A549 (cell line): Measurements from ENCODE around the gene SSU72. TPM values are rescaled to one million over a fixed set of nuclear protein-coding genes. Genes with fewer than 3 reads are reported as not detected.
"Not testable (repeated sequence)": the region's sequence is repeated elsewhere in the genome, so short reads cannot be mapped to it uniquely, and the experiment has no call there.

Source experiments
- ATAC-seq, 2 experiments: fragments of 200-7000 bp in 1 of 2; fragments of >200 bp in 1 of 2; cut with Nextera tagmentation in 1 of 2; cut with Tn5 transposase in 1 of 2; 3 replicates each; pipeline versions ENCODE4 v1.8.0 to v1.9.1; 2018 to 2020; ENCODE audit warnings: mild to moderate bottlenecking in 1 of 2, moderate library complexity in 1 of 2
- CTCF ChIA-PET: fragments of 300-600 bp; sonication (Branson Sonifier 250); formaldehyde crosslinking; extraction: SDS; loops from one replicate; lab custom pipeline; 2021; ENCODE audit warnings: antibody characterized with exemption, inconsistent platforms; lab: Yijun Ruan, JAX
- POLR2A ChIA-PET: fragments of 350-600 bp; formaldehyde crosslinking; extraction: SDS; loops from one replicate; lab custom pipeline; 2021; ENCODE audit warnings: antibody characterized with exemption, inconsistent platforms; lab: Yijun Ruan, JAX
- DNase-seq, 2 experiments: peaks; one replicate each; pipeline versions ENCODE4 v3.0.0 to v3.0.0-alpha.2; 2011 to 2016; ENCODE audit warnings: low read depth in 1 of 2, low spot score in 1 of 2
- FAIRE-seq: peaks from 2 replicates; lab custom pipeline; 2011; peaks lifted over from hg19 to GRCh38; lab: Jason Lieb, UNC
- H3K27ac ChIP-seq, 2 experiments: fragments of >200 bp; sonication (Bioruptor Twin); formaldehyde crosslinking; 3 replicates each; pipeline ENCODE4 v1.5.1; 2016 to 2017
- H3K4me1 ChIP-seq: fragments of >200 bp; sonication (Bioruptor Twin); formaldehyde crosslinking; 3 replicates; pipeline ENCODE4 v1.6.1; 2016
- H3K4me2 ChIP-seq: fragments of >200 bp; sonication (Bioruptor Twin); formaldehyde crosslinking; 3 replicates; pipeline ENCODE4 v1.6.1; 2016
- H3K4me3 ChIP-seq: fragments of >200 bp; sonication (Bioruptor Twin); formaldehyde crosslinking; 3 replicates; pipeline ENCODE4 v1.5.1; 2016
- H3K9me3 ChIP-seq: fragments of >200 bp; sonication (Bioruptor Twin); formaldehyde crosslinking; 3 replicates; pipeline ENCODE4 v1.6.1; 2016
- CTCF ChIP-seq: fragments of >200 bp; sonication (Bioruptor Twin); formaldehyde crosslinking; IDR thresholded peaks from 3 replicates; pipeline ENCODE4 v1.5.1; 2016
- JUN ChIP-seq, 2 experiments: fragments of >200 bp; sonication (Bioruptor Twin); formaldehyde crosslinking; IDR thresholded peaks; 2 replicates in 1 of 2; 3 replicates in 1 of 2; pipeline ENCODE4 v1.6.1; 2016 to 2017
- NPAS2 ChIP-seq: fragments of 250-450 bp; sonication (Bioruptor Pico); IDR thresholded peaks from 2 replicates; pipeline ENCODE4 v1.8.0; 2022; ENCODE audit warnings: mild to moderate bottlenecking, moderate library complexity, borderline replicate concordance
- RAD21 ChIP-seq, 2 experiments: fragments of >200 bp in 1 of 2; sonication (Bioruptor Twin) in 1 of 2; formaldehyde crosslinking in 1 of 2; IDR thresholded peaks in 1 of 2; conservative IDR thresholded peaks in 1 of 2; 2 replicates in 1 of 2; 3 replicates in 1 of 2; pipeline ENCODE4 v1.6.1; 2012 to 2018; ENCODE audit warnings: inconsistent platforms in 1 of 2
- USF2 ChIP-seq: fragments of 450-650 bp; IDR thresholded peaks from 2 replicates; pipeline ENCODE4 v1.6.1; 2014; ENCODE audit warnings: antibody characterized with exemption
- WGBS: methylation state at CpG from one replicate; pipeline ENCODE4 v1.1.6; 2017; ENCODE audit errors: missing lambda C conversion rate; 5-methylcytosine and 5-hydroxymethylcytosine counted together
- polyA plus RNA-seq, 4 experiments: library from polyadenylated mRNA; depleted of rRNA in 3 of 4; stranded (reverse); fragments of >200 nt; fragmentation: RNase III in 1 of 4; extraction: RNeasy Plus Mini Kit Qiagen cat#74134 plus additional on column Dnase treatment in 1 of 4; gene quantifications; 2 replicates in 3 of 4; 3 replicates in 1 of 4; pipeline ENCODE4 v1.2.3, GENCODE V29; 2011 to 2017
- TF ChIP-seq, protein P1 (sequence below): IDR thresholded peaks from 2 replicates; pipeline ENCODE4 v1.6.1; 2012

SSU72 gene
- polyA plus RNA-seq, 2 of the 4 experiments (the other 2 are of a cell fraction) = 75.3 to 101 TPM

GRCh38 chr1:1505366-1505798, 69.3 kb downstream of the SSU72 start:
- ATAC-seq = peak; percentile 78 to 82
- peak overlapping the region; percentile 26; the same call in 1 of the 3 replicates for H3K4me3 ChIP-seq
- 0 out of 5 replicates have a peak, but pooled peaks of 1 of the 2 experiments have one; percentile 23 for TF ChIP-seq JUN (IDR thresholded peaks at IDR 0.05)
- TF ChIP-seq, protein P1, sequence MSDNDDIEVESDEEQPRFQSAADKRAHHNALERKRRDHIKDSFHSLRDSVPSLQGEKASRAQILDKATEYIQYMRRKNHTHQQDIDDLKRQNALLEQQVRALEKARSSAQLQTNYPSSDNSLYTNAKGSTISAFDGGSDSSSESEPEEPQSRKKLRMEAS = 0 out of 2 replicates have a peak, but pooled peaks have one; percentile 10
- 0 out of 5 replicates have a peak, but pooled peaks of 1 of the 2 experiments have one; percentile 24 for TF ChIP-seq RAD21 (conservative IDR thresholded peaks at IDR 0.05 in 1 of 2, IDR thresholded peaks at IDR 0.05 in 1 of 2)
- TF ChIP-seq, all 56 proteins: peak for 3; not testable (repeated sequence) for 53
- DNase-seq, H3K4me1 ChIP-seq, FAIRE-seq, H3K9me3 ChIP-seq: not testable (repeated sequence)
- Histone ChIP-seq H3K4me2 (peak overlapping the region; percentile 74), H3K27ac (peak overlapping the region; percentile 38 to 61)
- POLR2A ChIA-PET = interaction anchor here (1.2 to 1.6 kb wide), 2 partner anchors 106 to 130 kb away, joined by 4 to 5 read pairs; partner anchors contain the start of genes AURKAIP1 and CCNL2
- WGBS = 6% methylated on average over 12 of the region's 22 CpGs
- CTCF ChIA-PET = interaction anchor here (0.6 to 11.5 kb wide), 19 partner anchors 10 to 157 kb away, joined by 3 to 162 read pairs (median 5); partner anchors contain the start of genes CCNL2 and MRPL20

DNA sequence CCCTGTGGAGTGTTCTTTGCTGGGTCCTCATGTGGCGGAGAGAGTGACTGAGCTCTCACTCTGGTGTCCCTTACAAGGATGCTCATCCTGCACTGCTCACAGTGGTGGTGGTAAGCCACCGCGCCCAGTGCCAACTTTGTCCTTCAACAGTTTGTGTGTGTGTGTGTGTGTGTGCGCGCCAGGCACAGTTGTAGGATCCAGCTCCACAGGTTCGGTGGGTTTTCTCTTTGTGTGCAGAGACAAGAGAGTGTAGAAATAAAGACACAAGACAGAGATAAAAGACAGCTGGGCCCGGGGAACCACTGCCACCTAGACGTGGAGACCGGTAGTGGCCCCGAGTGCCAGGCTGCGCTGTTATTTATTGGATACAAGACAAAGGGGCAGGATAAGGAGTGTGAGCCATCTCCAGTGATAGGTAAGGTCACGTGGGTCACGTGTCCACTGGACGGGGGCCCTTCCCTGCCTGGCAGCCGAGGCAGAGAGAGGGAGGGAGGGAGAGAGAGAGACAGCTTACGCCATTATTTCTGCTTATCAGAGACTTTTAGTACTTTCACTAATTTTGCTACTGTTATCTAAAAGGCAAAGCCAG, 69.8 kb downstream of the SSU72 start:
- H3K27ac ChIP-seq = peak overlapping the region; percentile 38 to 61
- H3K4me2 ChIP-seq = peak overlapping the region; percentile 74

DNA sequence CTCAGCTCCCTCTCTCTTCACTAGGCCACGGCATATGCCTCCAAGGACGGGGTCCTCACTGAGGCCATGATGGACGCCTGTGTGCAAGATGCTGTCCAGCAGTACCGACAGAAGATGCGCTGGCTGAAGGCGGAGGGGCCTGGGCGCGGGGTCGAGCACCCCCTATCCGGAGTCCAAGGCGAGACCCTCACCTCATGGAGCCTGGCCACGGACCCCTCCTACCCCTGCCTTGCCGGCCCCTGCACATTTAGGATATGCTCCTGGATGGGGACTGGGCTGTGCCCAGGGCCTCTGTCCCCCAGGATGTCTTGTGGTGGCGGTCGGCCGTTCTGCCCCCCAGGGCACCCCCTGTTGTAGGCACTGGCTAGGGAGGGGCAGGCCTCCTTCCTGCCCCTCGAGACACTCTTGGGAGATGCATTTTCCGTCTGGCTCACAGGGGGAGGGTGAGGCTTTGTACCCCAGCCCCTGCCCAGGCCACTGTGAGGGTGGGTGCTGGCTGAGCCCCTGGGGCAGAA, 79.1 kb downstream of the SSU72 start:
- H3K4me1 ChIP-seq, H3K4me3 ChIP-seq, H3K9me3 ChIP-seq, H3K4me2 ChIP-seq, DNase-seq, H3K27ac ChIP-seq, CTCF ChIA-PET, FAIRE-seq, POLR2A ChIA-PET: not testable (repeated sequence)
- ATAC-seq = peak in 1 of 2 experiments; percentile 70; a peak in 1 of 6 replicates
- WGBS = no CpG with 5 or more reads among the region's 18 CpGs

More for the DNA sequence above, 69.8 kb downstream of the SSU72 start:
- H3K9me3 ChIP-seq, H3K4me1 ChIP-seq, FAIRE-seq: not testable (repeated sequence)
- 12% methylated on average over 13 of the region's 16 CpGs for WGBS
- H3K4me3 ChIP-seq = peak overlapping the region; percentile 26; the same call in 1 of the 3 replicates
- POLR2A ChIA-PET = interaction anchor here (0.7 to 1.6 kb wide), 3 partner anchors 98 to 130 kb away, joined by 4 to 5 read pairs (median 4); partner anchors contain the start of genes AURKAIP1, CCNL2 and MRPL20
- DNase-seq (peak; percentile 13 to 75), ATAC-seq (peak; percentile 88 to 89)
- CTCF ChIA-PET = interaction anchor here (0.6 to 11.5 kb wide), 23 partner anchors 11 to 222 kb away, joined by 3 to 162 read pairs (median 5); partner anchors contain the start of genes CCNL2 and MRPL20
- TF ChIP-seq, protein P1 = peak; percentile 46; the same call in 1 of the 2 replicates
- TF ChIP-seq RAD21 (conservative IDR thresholded peaks at IDR 0.05 in 1 of 2, IDR thresholded peaks at IDR 0.05 in 1 of 2) = peak; percentile 23 to 43; a peak in 4 of 5 replicates
- TF ChIP-seq USF2 = peak; percentile 97
- TF ChIP-seq NPAS2 = peak; percentile 88
- TF ChIP-seq CTCF = peak; percentile 43

DNA sequence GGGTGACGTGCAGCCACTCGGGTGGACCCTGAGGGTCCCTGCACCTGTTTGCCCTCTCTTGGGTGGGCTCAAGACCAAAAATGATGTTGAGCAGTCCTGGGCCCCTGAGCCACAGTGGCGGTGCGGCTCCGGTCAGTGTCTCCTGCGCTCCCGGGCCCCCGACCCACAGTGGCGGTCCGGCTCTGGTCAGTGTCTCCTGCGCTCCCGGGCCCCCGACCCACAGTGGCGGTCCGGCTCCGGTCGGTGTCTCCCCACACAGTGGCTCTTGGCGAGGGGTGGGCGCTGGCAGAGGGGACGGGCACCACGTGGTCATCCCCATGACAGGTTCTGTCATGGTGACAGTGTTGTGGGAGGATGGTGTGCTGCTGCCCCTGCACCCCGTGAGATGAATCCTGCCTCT, 80.4 kb downstream of the SSU72 start:
- H3K9me3 ChIP-seq, CTCF ChIA-PET, FAIRE-seq, DNase-seq, H3K27ac ChIP-seq, POLR2A ChIA-PET, H3K4me3 ChIP-seq, ATAC-seq, H3K4me1 ChIP-seq, H3K4me2 ChIP-seq: not testable (repeated sequence)
- no CpG with 5 or more reads among the region's 22 CpGs for WGBS

Other genes with a start within 250 kb of the SSU72 start
- 0.05 and 0.07 TPM in 2 replicates for gene TAS1R3, start 243.6 kb downstream of the SSU72 start, polyA plus RNA-seq (2011; rRNA removed)
- gene TAS1R3, start 243.6 kb downstream of the SSU72 start, polyA plus RNA-seq (2017; fragmentation: RNase III; extraction: RNeasy Plus Mini Kit Qiagen cat#74134 plus additional on column Dnase treatment) = 0.14 to 0.24 TPM (median 0.15 TPM) in 3 replicates
- gene DVL1, start 225.4 kb downstream of the SSU72 start, polyA plus RNA-seq (2011; rRNA removed) = 11.3 and 12.1 TPM in 2 replicates
- gene DVL1, start 225.4 kb downstream of the SSU72 start, polyA plus RNA-seq (2017; fragmentation: RNase III; extraction: RNeasy Plus Mini Kit Qiagen cat#74134 plus additional on column Dnase treatment) = 42.7 to 48.3 TPM (median 43.9 TPM) in 3 replicates
- 0.07 and 0.12 TPM in 2 replicates for gene MXRA8, start 216.3 kb downstream of the SSU72 start, polyA plus RNA-seq (2011; rRNA removed)
- 0.09 to 0.22 TPM (median 0.13 TPM) in 3 replicates for gene MXRA8, start 216.3 kb downstream of the SSU72 start, polyA plus RNA-seq (2017; fragmentation: RNase III; extraction: RNeasy Plus Mini Kit Qiagen cat#74134 plus additional on column Dnase treatment)
- 49.8 and 62.0 TPM in 2 replicates for gene AURKAIP1, start 199.7 kb downstream of the SSU72 start, polyA plus RNA-seq (2011; rRNA removed)
- gene AURKAIP1, start 199.7 kb downstream of the SSU72 start, polyA plus RNA-seq (2017; fragmentation: RNase III; extraction: RNeasy Plus Mini Kit Qiagen cat#74134 plus additional on column Dnase treatment) = 97.2 to 102 TPM (median 97.9 TPM) in 3 replicates
- gene CCNL2, start 175.5 kb downstream of the SSU72 start, polyA plus RNA-seq (2011; rRNA removed) = 111 TPM in 2 replicates
- 80.3 to 93.3 TPM (median 85.5 TPM) in 3 replicates for gene CCNL2, start 175.5 kb downstream of the SSU72 start, polyA plus RNA-seq (2017; fragmentation: RNase III; extraction: RNeasy Plus Mini Kit Qiagen cat#74134 plus additional on column Dnase treatment)
- 146 and 163 TPM in 2 replicates for gene MRPL20, start 167.6 kb downstream of the SSU72 start, polyA plus RNA-seq (2011; rRNA removed)
- gene MRPL20, start 167.6 kb downstream of the SSU72 start, polyA plus RNA-seq (2017; fragmentation: RNase III; extraction: RNeasy Plus Mini Kit Qiagen cat#74134 plus additional on column Dnase treatment) = 151 to 164 TPM (median 158 TPM) in 3 replicates
- not detected in 2 replicates for gene ANKRD65, start 153.6 kb downstream of the SSU72 start, polyA plus RNA-seq (2011; rRNA removed)
- 0.05 TPM in 1 of 3 replicates, not detected in the others for gene ANKRD65, start 153.6 kb downstream of the SSU72 start, polyA plus RNA-seq (2017; fragmentation: RNase III; extraction: RNeasy Plus Mini Kit Qiagen cat#74134 plus additional on column Dnase treatment)
- gene VWA1, start 139.2 kb downstream of the SSU72 start, polyA plus RNA-seq (2011; rRNA removed) = 3.7 and 4.0 TPM in 2 replicates
- gene VWA1, start 139.2 kb downstream of the SSU72 start, polyA plus RNA-seq (2017; fragmentation: RNase III; extraction: RNeasy Plus Mini Kit Qiagen cat#74134 plus additional on column Dnase treatment) = 4.2 to 5.3 TPM (median 4.8 TPM) in 3 replicates
- gene ATAD3C, start 125.2 kb downstream of the SSU72 start, polyA plus RNA-seq (2011; rRNA removed) = not detected in 2 replicates
- gene ATAD3C, start 125.2 kb downstream of the SSU72 start, polyA plus RNA-seq (2017; fragmentation: RNase III; extraction: RNeasy Plus Mini Kit Qiagen cat#74134 plus additional on column Dnase treatment) = not detected in 3 replicates
- 0.13 and 0.21 TPM in 2 replicates for gene ATAD3B, start 103.1 kb downstream of the SSU72 start, polyA plus RNA-seq (2011; rRNA removed)
- gene ATAD3B, start 103.1 kb downstream of the SSU72 start, polyA plus RNA-seq (2017; fragmentation: RNase III; extraction: RNeasy Plus Mini Kit Qiagen cat#74134 plus additional on column Dnase treatment) = 0.99 to 1.1 TPM (median 0.99 TPM) in 3 replicates
- gene ATAD3A, start 62.7 kb downstream of the SSU72 start, polyA plus RNA-seq (2011; rRNA removed) = 6.6 and 10.9 TPM in 2 replicates
- gene ATAD3A, start 62.7 kb downstream of the SSU72 start, polyA plus RNA-seq (2017; fragmentation: RNase III; extraction: RNeasy Plus Mini Kit Qiagen cat#74134 plus additional on column Dnase treatment) = 25.1 to 29.1 TPM (median 27.2 TPM) in 3 replicates
- gene TMEM240, start 34.2 kb downstream of the SSU72 start, polyA plus RNA-seq (2011; rRNA removed) = 0.13 and 0.14 TPM in 2 replicates
- 0.55 to 1.1 TPM (median 1.1 TPM) in 3 replicates for gene TMEM240, start 34.2 kb downstream of the SSU72 start, polyA plus RNA-seq (2017; fragmentation: RNase III; extraction: RNeasy Plus Mini Kit Qiagen cat#74134 plus additional on column Dnase treatment)
- gene FNDC10, start 25.3 kb upstream of the SSU72 start, polyA plus RNA-seq (2011; rRNA removed) = 0.56 and 0.77 TPM in 2 replicates
- gene FNDC10, start 25.3 kb upstream of the SSU72 start, polyA plus RNA-seq (2017; fragmentation: RNase III; extraction: RNeasy Plus Mini Kit Qiagen cat#74134 plus additional on column Dnase treatment) = 2.7 to 4.2 TPM (median 4.0 TPM) in 3 replicates
- gene MIB2, start 40.6 kb upstream of the SSU72 start, polyA plus RNA-seq (2011; rRNA removed) = 4.9 and 5.1 TPM in 2 replicates
- 15.7 to 21.9 TPM (median 20.0 TPM) in 3 replicates for gene MIB2, start 40.6 kb upstream of the SSU72 start, polyA plus RNA-seq (2017; fragmentation: RNase III; extraction: RNeasy Plus Mini Kit Qiagen cat#74134 plus additional on column Dnase treatment)
- gene MMP23B, start 57.3 kb upstream of the SSU72 start, polyA plus RNA-seq (2011; rRNA removed) = not detected in 2 replicates
- 0.66 to 1.0 TPM (median 0.84 TPM) in 3 replicates for gene MMP23B, start 57.3 kb upstream of the SSU72 start, polyA plus RNA-seq (2017; fragmentation: RNase III; extraction: RNeasy Plus Mini Kit Qiagen cat#74134 plus additional on column Dnase treatment)
- 7.6 and 11.3 TPM in 2 replicates for gene CDK11B, start 84.1 kb upstream of the SSU72 start, polyA plus RNA-seq (2011; rRNA removed)
- gene CDK11B, start 84.1 kb upstream of the SSU72 start, polyA plus RNA-seq (2017; fragmentation: RNase III; extraction: RNeasy Plus Mini Kit Qiagen cat#74134 plus additional on column Dnase treatment) = 33.8 to 35.0 TPM (median 33.8 TPM) in 3 replicates
- 10.8 and 16.6 TPM in 2 replicates for gene SLC35E2B, start 117.9 kb upstream of the SSU72 start, polyA plus RNA-seq (2011; rRNA removed)
- 10.8 to 13.9 TPM (median 13.6 TPM) in 3 replicates for gene SLC35E2B, start 117.9 kb upstream of the SSU72 start, polyA plus RNA-seq (2017; fragmentation: RNase III; extraction: RNeasy Plus Mini Kit Qiagen cat#74134 plus additional on column Dnase treatment)
- 6.7 and 13.7 TPM in 2 replicates for gene CDK11A, start 149.5 kb upstream of the SSU72 start, polyA plus RNA-seq (2011; rRNA removed)
- gene CDK11A, start 149.5 kb upstream of the SSU72 start, polyA plus RNA-seq (2017; fragmentation: RNase III; extraction: RNeasy Plus Mini Kit Qiagen cat#74134 plus additional on column Dnase treatment) = 34.1 to 40.9 TPM (median 36.4 TPM) in 3 replicates
- 32.9 and 35.8 TPM in 2 replicates for gene NADK, start 203.6 kb upstream of the SSU72 start, polyA plus RNA-seq (2011; rRNA removed)
- gene NADK, start 203.6 kb upstream of the SSU72 start, polyA plus RNA-seq (2017; fragmentation: RNase III; extraction: RNeasy Plus Mini Kit Qiagen cat#74134 plus additional on column Dnase treatment) = 37.1 to 40.0 TPM (median 38.4 TPM) in 3 replicates